Caco-2 (cell line): ENCODE results near the gene TSPO2. TPM values are rescaled to one million over a fixed set of nuclear protein-coding genes. Genes with fewer than 3 reads are reported as not detected.

Experiments
- BruUV-seq: library from RNA; stranded (reverse); fragments of 400-500 nt; replicated peaks from 2 replicates; lab custom pipeline; 2021; lab: Mats Ljungman, UMichigan
- CTCF ChIA-PET: fragments of 300-600 bp; sonication (Branson Sonifier 250); formaldehyde crosslinking; loops from one replicate; lab custom pipeline; 2022; ENCODE audit warnings: antibody characterized with exemption; lab: Charles Lee
- POLR2A ChIA-PET: fragments of 300-600 bp; sonication (Branson Sonifier 250); formaldehyde crosslinking; loops from one replicate; lab custom pipeline; 2022; ENCODE audit warnings: antibody characterized with exemption; lab: Charles Lee
- DNase-seq, 2 experiments: peaks; one replicate each; pipeline versions ENCODE4 v3.0.0 to v3.0.0-alpha.2; 2020 to 2022
- H3K27me3 ChIP-seq: replicated peaks from 2 replicates; pipeline ENCODE4 v1.6.0; 2011; ENCODE audit warnings: low read length; ENCODE audit not compliant: control insufficient read depth, insufficient read depth
- H3K36me3 ChIP-seq: 2 replicates; pipeline ENCODE4 v1.5.1; 2011; ENCODE audit warnings: low read length; ENCODE audit not compliant: control insufficient read depth, insufficient read depth
- H3K4me1 ChIP-seq: fragments of 250-450 bp; sonication (Bioruptor Pico); 2 replicates; pipeline ENCODE4 v1.5.1; 2020; ENCODE audit warnings: mild to moderate bottlenecking
- H3K4me3 ChIP-seq: 2 replicates; pipeline ENCODE4 v1.5.1; 2011; ENCODE audit warnings: low read depth, mild to moderate bottlenecking, control low read depth, low read length
- H3K9me3 ChIP-seq: fragments of 250-450 bp; sonication (Bioruptor Pico); 2 replicates; pipeline ENCODE4 v1.5.1; 2020; ENCODE audit warnings: mild to moderate bottlenecking, moderate library complexity
- H3K27ac Mint-ChIP-seq: one replicate; pipeline ENCODE4 v1.8.0; 2022; ENCODE audit warnings: mixed read lengths; ENCODE audit not compliant: unreplicated experiment
- H3K27me3 Mint-ChIP-seq: one replicate; pipeline ENCODE4 v1.8.0; 2022; ENCODE audit warnings: mixed read lengths; ENCODE audit not compliant: insufficient read depth, unreplicated experiment
- H3K36me3 Mint-ChIP-seq: one replicate; pipeline ENCODE4 v1.8.0; 2022; ENCODE audit warnings: mild to moderate bottlenecking, mixed read lengths; ENCODE audit not compliant: insufficient read depth, unreplicated experiment
- H3K4me1 Mint-ChIP-seq: one replicate; pipeline ENCODE4 v1.8.0; 2022; ENCODE audit warnings: low read depth, mixed read lengths; ENCODE audit not compliant: unreplicated experiment
- H3K4me3 Mint-ChIP-seq: one replicate; pipeline ENCODE4 v1.8.0; 2022; ENCODE audit warnings: mild to moderate bottlenecking, moderate library complexity, mixed read lengths; ENCODE audit not compliant: unreplicated experiment
- H3K9me3 Mint-ChIP-seq: one replicate; pipeline ENCODE4 v1.8.0; 2022; ENCODE audit warnings: mixed read lengths; ENCODE audit not compliant: unreplicated experiment
- intact Hi-C: fragments of 100-400 bp; cut with micrococcal nuclease; formaldehyde crosslinking; loops from one replicate; pipeline ENCODE4 v1.10.0; 2022; ENCODE audit not compliant: unreplicated experiment
- total RNA-seq: library from RNA; stranded (reverse); gene quantifications from 2 replicates; pipeline ENCODE4 v1.2.3, GENCODE V29; 2022
- TF ChIP-seq, protein P1 (sequence below), 2 experiments: fragments of 200-600 bp in 1 of 2; IDR thresholded peaks; 1 replicate in 1 of 2; 2 replicates in 1 of 2; pipeline versions ENCODE4 v1.5.1 to v1.8.0; 2011 to 2022; ENCODE audit warnings: antibody characterized with exemption in 1 of 2, control low read depth in 1 of 2, inconsistent platforms in 1 of 2, low read depth in 1 of 2, low read length in 1 of 2, mild to moderate bottlenecking in 1 of 2, moderate library complexity in 1 of 2; ENCODE audit not compliant: insufficient read depth in 1 of 2, severe bottlenecking in 1 of 2, unreplicated experiment in 1 of 2

Gene TSPO2
- total RNA-seq, 1 experiment from 2014 or later, result 0.61 TPM

DNA sequence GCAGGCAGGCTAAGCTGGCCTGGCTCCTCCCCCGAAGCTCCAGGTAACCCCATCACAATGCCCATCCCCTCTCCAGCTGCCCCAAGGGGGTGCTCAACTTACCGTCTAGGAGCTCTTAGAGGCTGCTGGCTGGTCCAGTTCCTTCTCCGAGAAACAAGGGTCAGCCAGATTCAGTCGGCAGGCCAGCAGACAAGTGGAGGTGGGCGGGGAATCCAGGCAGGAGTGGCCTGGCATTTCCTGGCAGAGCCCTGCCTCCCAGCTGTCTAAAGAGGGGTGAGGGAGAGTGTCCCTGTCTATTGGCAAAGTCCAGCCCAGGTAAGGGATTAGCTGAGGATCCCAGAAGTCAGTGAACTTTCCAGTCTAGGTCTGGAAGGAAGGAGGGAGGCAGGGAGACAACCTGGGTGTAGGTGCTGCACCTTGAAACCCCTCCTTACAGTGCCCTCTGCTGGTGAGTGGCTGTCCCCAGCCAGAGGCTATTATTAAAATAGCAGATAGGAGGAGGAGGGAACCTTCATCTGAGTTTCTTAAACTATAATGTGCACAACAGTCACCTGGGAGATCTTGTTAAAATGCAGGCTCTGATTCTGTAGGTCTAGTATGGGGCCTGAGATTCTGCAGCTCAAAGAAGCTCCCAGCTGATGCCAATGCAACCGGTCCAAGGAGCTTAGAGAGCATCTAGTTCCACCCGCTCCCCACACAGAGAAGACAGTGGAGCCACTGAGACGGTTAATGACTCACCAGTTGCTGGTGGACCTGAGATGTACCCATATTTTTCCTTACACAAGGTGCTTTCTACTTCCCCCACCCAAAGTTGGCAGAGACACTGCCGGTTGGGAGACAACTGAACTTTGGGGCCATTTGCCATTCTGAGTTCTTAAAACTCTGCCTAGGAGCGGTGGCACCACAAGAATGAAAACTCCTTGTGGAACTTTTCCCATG, 2.9 kb upstream of the TSPO2 start, which contains the start of gene UNC5CL:
UNC5CL (minus strand) TSS at position 162 of the 939 bp plus-strand sequence. CDS start 4,147 bp downstream, outside the sequence.
- POLR2A ChIA-PET, result interaction anchor here (0.7 to 2.0 kb wide), 3 partner anchors 33 to 271 kb away, joined by 3 to 19 read pairs (median 16); partner anchors contain the start of genes NFYA and OARD1
- peak within 1 kb of the TSS; percentile 63 for H3K4me3 Mint-ChIP-seq

DNA sequence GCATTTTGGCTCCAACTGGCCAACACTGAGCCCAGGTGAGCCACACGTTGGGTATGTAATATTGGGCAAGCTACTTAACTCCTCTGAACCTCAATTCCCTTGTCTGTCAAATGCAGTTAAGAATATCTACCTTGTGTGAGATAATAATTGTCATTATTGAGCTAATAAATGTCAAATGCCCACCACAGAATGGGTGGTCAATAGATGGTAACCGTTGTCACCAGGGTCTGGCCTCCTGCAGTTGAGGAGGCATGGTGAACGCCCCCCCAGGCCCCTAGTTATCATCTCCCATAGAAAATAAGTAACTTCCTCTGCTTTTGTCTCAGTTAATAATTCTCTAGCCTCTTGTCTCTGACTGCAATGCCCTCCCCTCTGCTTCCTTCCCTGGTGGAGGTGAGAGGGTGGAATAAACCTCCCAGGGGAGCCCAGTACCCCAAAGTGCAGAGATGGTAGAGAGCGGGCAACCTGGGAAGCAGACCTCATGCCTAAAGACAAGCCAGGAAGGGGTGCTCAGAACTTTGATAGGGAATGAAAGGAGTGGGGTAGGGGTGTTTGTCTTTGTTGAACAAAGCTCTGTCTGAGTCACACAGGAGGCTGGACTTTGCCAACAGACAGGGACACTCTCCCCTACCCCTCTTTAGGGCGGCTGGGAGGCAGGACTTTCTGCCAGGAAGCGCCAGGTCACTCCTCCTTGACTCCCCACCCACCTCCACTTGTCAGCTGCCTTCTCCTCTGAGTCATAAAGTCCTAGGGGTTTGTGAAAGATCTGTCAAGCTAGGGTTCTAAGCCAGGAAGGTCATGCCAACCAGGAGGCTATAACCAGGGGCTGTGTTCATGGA, 1.9 kb upstream of the TSPO2 start:
- Histone ChIP-seq H3K4me1 (peaks cover 65% of the 10 kb centered on the region), H3K4me3 (peak overlapping the region; percentile 5; the same call in 1 of the 2 replicates), H3K27me3 (no peaks in the 10 kb centered on the region), H3K36me3 (no peaks in the 10 kb centered on the region), H3K9me3 (no peaks in the 10 kb centered on the region)
- no peaks in the 10 kb centered on the region for H3K9me3 Mint-ChIP-seq
- H3K27ac Mint-ChIP-seq, result peak overlapping the region; percentile 96
- peak overlapping the region; percentile 63 for H3K4me3 Mint-ChIP-seq
- ChIA-PET POLR2A (interaction anchor here (0.9 to 2.0 kb wide), 4 partner anchors 9 to 43 kb away, joined by 3 to 19 read pairs (median 10); partner anchors contain the start of genes NFYA and OARD1), CTCF (interaction anchor here (0.6 to 2.5 kb wide), 17 partner anchors 8 to 453 kb away, joined by 3 to 19 read pairs (median 4); partner anchors contain the start of genes APOBEC2, NFYA and OARD1)
- intact Hi-C loops, result loop anchor here (1.0 to 2.0 kb wide), 5 partner anchors 9 to 44 kb away; partner anchors contain the start of genes NFYA and OARD1
- TF ChIP-seq, protein P1, sequence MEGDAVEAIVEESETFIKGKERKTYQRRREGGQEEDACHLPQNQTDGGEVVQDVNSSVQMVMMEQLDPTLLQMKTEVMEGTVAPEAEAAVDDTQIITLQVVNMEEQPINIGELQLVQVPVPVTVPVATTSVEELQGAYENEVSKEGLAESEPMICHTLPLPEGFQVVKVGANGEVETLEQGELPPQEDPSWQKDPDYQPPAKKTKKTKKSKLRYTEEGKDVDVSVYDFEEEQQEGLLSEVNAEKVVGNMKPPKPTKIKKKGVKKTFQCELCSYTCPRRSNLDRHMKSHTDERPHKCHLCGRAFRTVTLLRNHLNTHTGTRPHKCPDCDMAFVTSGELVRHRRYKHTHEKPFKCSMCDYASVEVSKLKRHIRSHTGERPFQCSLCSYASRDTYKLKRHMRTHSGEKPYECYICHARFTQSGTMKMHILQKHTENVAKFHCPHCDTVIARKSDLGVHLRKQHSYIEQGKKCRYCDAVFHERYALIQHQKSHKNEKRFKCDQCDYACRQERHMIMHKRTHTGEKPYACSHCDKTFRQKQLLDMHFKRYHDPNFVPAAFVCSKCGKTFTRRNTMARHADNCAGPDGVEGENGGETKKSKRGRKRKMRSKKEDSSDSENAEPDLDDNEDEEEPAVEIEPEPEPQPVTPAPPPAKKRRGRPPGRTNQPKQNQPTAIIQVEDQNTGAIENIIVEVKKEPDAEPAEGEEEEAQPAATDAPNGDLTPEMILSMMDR (IDR thresholded peaks at IDR 0.05; ENCODE audit: insufficient read depth in 1 of 2, low read depth in 1 of 2, low read length in 1 of 2, severe bottlenecking in 1 of 2, unreplicated experiment in 1 of 2), result no peak
- H3K27me3 Mint-ChIP-seq, result no peaks in the 10 kb centered on the region
- BruUV-seq, result TSS peak; percentile 71
- H3K36me3 Mint-ChIP-seq, result no peaks in the 10 kb centered on the region
- DNase-seq, result peak; percentile 90 to 94
- peaks cover 45% of the 10 kb centered on the region for H3K4me1 Mint-ChIP-seq

More for the DNA sequence above, 2.9 kb upstream of the TSPO2 start, which contains the start of gene UNC5CL:
- no peaks in the 10 kb centered on the region for H3K9me3 Mint-ChIP-seq
- Histone ChIP-seq H3K27me3 (no peaks in the 10 kb centered on the region), H3K36me3 (no peaks in the 10 kb centered on the region), H3K4me1 (peaks cover 59% of the 10 kb centered on the region), H3K4me3 (no peak within 1 kb of the TSS), H3K9me3 (no peaks in the 10 kb centered on the region)
- no TSS peak for BruUV-seq
- H3K36me3 Mint-ChIP-seq, result no peaks in the 10 kb centered on the region
- H3K27me3 Mint-ChIP-seq, result no peaks in the 10 kb centered on the region
- TF ChIP-seq, protein P1 (IDR thresholded peaks at IDR 0.05; ENCODE audit: insufficient read depth in 1 of 2, low read depth in 1 of 2, low read length in 1 of 2, severe bottlenecking in 1 of 2, unreplicated experiment in 1 of 2), result peak; percentile 57 to 65
- H3K27ac Mint-ChIP-seq, result peak within 1 kb of the TSS; percentile 96
- CTCF ChIA-PET, result interaction anchor here (0.9 to 2.5 kb wide), 7 partner anchors 16 to 452 kb away, joined by 3 to 19 read pairs (median 4); partner anchors contain the start of gene NFYA
- intact Hi-C loops, result loop anchor here (1.0 kb wide), 1 partner anchor 144 kb away; no protein-coding TSS in a partner anchor
- DNase-seq, result peak; percentile 83 to 84
- peaks cover 41% of the 10 kb centered on the region for H3K4me1 Mint-ChIP-seq
